ACC112 (cell line): Measurements from ENCODE around the gene CDC14A.
A peak's percentile ranks its signal among the peaks of the same experiment; 100 is the strongest.

ENCODE experiments used
- H2AFZ ChIP-seq: fragments of 200-600 bp; sonication (generic); one replicate; pipeline ENCODE4 v1.6.0; 2017; ENCODE audit warnings: antibody characterized with exemption, low read length; ENCODE audit not compliant: unreplicated experiment
- H3K27ac ChIP-seq: fragments of 200-600 bp; sonication (generic); 2 replicates; pipeline ENCODE4 v1.5.1; 2014; ENCODE audit warnings: low read depth, mild to moderate bottlenecking, antibody characterized with exemption, low read length, moderate library complexity
- H3K27me3 ChIP-seq: fragments of 200-600 bp; sonication (generic); 2 replicates; pipeline ENCODE4 v1.6.1; 2014; ENCODE audit warnings: mild to moderate bottlenecking, antibody characterized with exemption, low read length, moderate library complexity, mixed read lengths; ENCODE audit not compliant: insufficient read depth
- H3K36me3 ChIP-seq: fragments of 200-600 bp; sonication (generic); 2 replicates; pipeline ENCODE4 v1.6.1; 2016; ENCODE audit warnings: mild to moderate bottlenecking, antibody characterized with exemption, low read length, moderate library complexity, mixed read lengths; ENCODE audit not compliant: insufficient read depth
- H3K4me1 ChIP-seq: fragments of 200-600 bp; sonication (generic); one replicate; pipeline ENCODE4 v1.6.1; 2016; ENCODE audit warnings: low read length, mixed read lengths; ENCODE audit not compliant: insufficient read depth, unreplicated experiment, control insufficient read depth
- H3K4me3 ChIP-seq: fragments of 200-600 bp; sonication (generic); 2 replicates; pipeline ENCODE4 v1.5.1; 2014; ENCODE audit warnings: mild to moderate bottlenecking, low read depth, low read length
- H3K79me2 ChIP-seq: fragments of 200-600 bp; sonication (generic); one replicate; pipeline ENCODE4 v1.6.0; 2016; ENCODE audit warnings: low read length; ENCODE audit not compliant: control insufficient read depth, unreplicated experiment, insufficient read depth

The CDC14A gene

DNA sequence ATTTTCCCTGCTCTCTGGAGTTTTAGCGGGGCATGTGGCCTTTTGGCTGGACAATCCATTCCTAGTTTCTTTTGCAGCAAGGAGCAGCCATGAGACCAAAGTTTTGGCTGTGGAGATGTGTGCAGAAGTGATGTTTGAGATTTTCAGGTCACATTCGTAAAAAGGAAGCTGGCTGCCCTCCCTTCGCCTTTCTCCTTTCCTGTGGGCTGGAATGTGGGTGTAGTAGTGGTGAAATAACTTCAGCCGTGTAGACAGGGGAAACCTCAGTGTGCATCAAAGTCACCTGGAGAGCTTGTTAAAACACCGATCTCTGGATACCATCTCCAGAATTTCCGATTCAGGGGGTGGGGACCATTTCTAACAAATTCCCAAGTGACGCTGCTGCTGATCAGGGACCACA, 180.3 kb downstream of the CDC14A start:
- Histone ChIP-seq H3K4me3 (no peak overlapping the region), H2AFZ (no peak overlapping the region), H3K4me1 (peaks cover 14% of the 10 kb centered on the region), H3K79me2 (no peaks in the 10 kb centered on the region), H3K36me3 (no peaks in the 10 kb centered on the region), H3K27ac (no peak overlapping the region), H3K27me3 (peaks cover 11% of the 10 kb centered on the region)

DNA sequence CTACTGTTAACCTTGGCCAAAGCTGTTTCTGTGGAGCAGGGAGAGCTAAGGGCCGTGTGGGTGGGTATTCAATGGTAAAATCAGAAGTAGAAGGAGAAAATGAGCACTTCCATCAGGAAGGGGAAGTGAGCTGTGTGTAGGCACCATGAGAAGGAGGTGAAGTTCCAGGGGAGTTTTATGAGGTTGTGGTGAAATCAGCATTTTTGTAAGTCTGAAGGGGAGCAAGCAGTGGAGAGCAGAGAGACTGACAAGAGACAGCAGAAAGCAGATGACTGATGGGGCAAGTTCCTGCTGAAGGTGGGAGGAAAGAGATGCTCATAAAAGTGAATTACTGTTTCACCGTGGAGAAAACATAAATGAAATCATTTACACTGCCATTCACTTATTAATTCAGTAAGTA, 183.0 kb downstream of the CDC14A start:
- H3K79me2 ChIP-seq = no peaks in the 10 kb centered on the region
- H3K4me1 ChIP-seq = peaks cover 13% of the 10 kb centered on the region
- no peak overlapping the region for H3K4me3 ChIP-seq
- no peaks in the 10 kb centered on the region for H3K36me3 ChIP-seq
- H3K27ac ChIP-seq = no peak overlapping the region
- H2AFZ ChIP-seq = no peak overlapping the region
- peaks cover 32% of the 10 kb centered on the region for H3K27me3 ChIP-seq

DNA sequence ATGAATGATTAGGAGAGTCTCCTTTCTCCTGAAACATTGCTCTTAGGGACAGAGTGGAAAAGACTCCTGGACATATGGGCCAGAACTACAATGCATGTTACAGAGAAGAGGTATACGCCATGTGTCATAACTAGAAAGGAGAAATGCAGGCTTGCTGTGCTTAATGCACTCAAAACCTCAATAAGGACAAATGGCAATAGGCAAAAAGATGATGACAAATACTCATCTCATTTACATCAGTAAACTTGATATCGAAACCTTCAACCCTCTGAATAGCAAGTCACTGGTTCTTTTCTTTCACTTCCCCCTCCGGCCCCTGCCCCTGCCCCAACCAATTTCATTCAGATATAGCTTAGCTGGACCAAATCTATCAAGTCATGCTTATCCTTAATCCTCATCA, 183.7 kb downstream of the CDC14A start:
- Histone ChIP-seq H3K4me3 (no peak overlapping the region), H3K4me1 (peaks cover 5% of the 10 kb centered on the region), H3K27me3 (peaks cover 40% of the 10 kb centered on the region), H2AFZ (no peak overlapping the region), H3K79me2 (no peaks in the 10 kb centered on the region), H3K27ac (no peak overlapping the region), H3K36me3 (no peaks in the 10 kb centered on the region)

GRCh38 chr1:100538913-100539835, 186.9 kb downstream of the CDC14A start:
- Histone ChIP-seq H3K36me3 (no peaks in the 10 kb centered on the region), H3K4me3 (peak overlapping the region; percentile 77), H3K79me2 (no peaks in the 10 kb centered on the region), H3K4me1 (no peaks in the 10 kb centered on the region), H3K27ac (no peak overlapping the region), H3K27me3 (peaks cover 41% of the 10 kb centered on the region), H2AFZ (peak overlapping the region; percentile 35)

GRCh38 chr1:100539836-100540536, 187.7 kb downstream of the CDC14A start:
- peak overlapping the region; percentile 69 for H2AFZ ChIP-seq
- no peaks in the 10 kb centered on the region for H3K36me3 ChIP-seq
- no peaks in the 10 kb centered on the region for H3K79me2 ChIP-seq
- H3K27ac ChIP-seq = no peak overlapping the region
- H3K4me1 ChIP-seq = no peaks in the 10 kb centered on the region
- peak overlapping the region; percentile 77 for H3K4me3 ChIP-seq
- peaks cover 41% of the 10 kb centered on the region for H3K27me3 ChIP-seq

- Histone ChIP-seq H3K27me3 (peaks cover 34% of the 10 kb centered on the region), H2AFZ (no peak overlapping the region), H3K79me2 (no peaks in the 10 kb centered on the region)
Measured at GRCh38 chr1:100542285-100542684, 190.0 kb downstream of the CDC14A start.

DNA sequence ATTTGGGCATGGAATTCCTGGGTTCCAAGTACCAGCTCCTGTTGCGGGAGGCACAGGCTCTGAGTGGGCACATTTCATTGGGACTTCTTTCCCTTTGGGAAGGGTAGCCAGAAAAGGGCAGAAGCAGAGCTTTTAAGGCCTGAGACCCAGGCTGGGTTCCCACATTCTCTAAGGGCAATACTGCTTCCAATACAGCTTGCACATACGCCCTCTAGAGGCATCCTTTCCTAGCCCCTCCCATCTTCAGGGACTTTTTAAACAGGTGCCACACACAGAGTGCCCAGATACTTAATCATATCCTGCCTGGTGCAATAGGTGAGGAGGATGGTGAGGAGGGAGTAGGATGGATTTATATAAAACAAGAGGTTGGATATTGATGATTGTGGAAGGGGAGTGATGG, 191.3 kb downstream of the CDC14A start:
- Histone ChIP-seq H2AFZ (no peak overlapping the region), H3K27ac (no peak overlapping the region), H3K27me3 (peaks cover 20% of the 10 kb centered on the region), H3K4me3 (no peak overlapping the region), H3K36me3 (no peaks in the 10 kb centered on the region), H3K4me1 (no peaks in the 10 kb centered on the region), H3K79me2 (no peaks in the 10 kb centered on the region)

More at GRCh38 chr1:100542285-100542684, 190.0 kb downstream of the CDC14A start:
- Histone ChIP-seq H3K27ac (no peak overlapping the region), H3K36me3 (no peaks in the 10 kb centered on the region), H3K4me3 (no peak overlapping the region), H3K4me1 (no peaks in the 10 kb centered on the region)

- H3K79me2 ChIP-seq = no peaks in the 10 kb centered on the region
- H2AFZ ChIP-seq = no peak overlapping the region
- H3K27ac ChIP-seq = no peak overlapping the region
- H3K36me3 ChIP-seq = no peaks in the 10 kb centered on the region
- peaks cover 13% of the 10 kb centered on the region for H3K27me3 ChIP-seq
- H3K4me3 ChIP-seq = no peak overlapping the region
- H3K4me1 ChIP-seq = no peaks in the 10 kb centered on the region
Measured at GRCh38 chr1:100544791-100545190, 192.5 kb downstream of the CDC14A start.

GRCh38 chr1:100545855-100546254, 193.5 kb downstream of the CDC14A start:
- H3K79me2 ChIP-seq = no peaks in the 10 kb centered on the region
- H3K4me1 ChIP-seq = no peaks in the 10 kb centered on the region
- no peak overlapping the region for H2AFZ ChIP-seq
- H3K27me3 ChIP-seq = peaks cover 3% of the 10 kb centered on the region
- no peak overlapping the region for H3K4me3 ChIP-seq
- H3K27ac ChIP-seq = no peak overlapping the region
- no peaks in the 10 kb centered on the region for H3K36me3 ChIP-seq

GRCh38 chr1:100552031-100552430, 199.7 kb downstream of the CDC14A start:
- Histone ChIP-seq H3K27ac (no peak overlapping the region), H3K4me3 (no peak overlapping the region), H3K79me2 (no peaks in the 10 kb centered on the region), H2AFZ (no peak overlapping the region), H3K27me3 (no peaks in the 10 kb centered on the region), H3K36me3 (no peaks in the 10 kb centered on the region), H3K4me1 (no peaks in the 10 kb centered on the region)

DNA sequence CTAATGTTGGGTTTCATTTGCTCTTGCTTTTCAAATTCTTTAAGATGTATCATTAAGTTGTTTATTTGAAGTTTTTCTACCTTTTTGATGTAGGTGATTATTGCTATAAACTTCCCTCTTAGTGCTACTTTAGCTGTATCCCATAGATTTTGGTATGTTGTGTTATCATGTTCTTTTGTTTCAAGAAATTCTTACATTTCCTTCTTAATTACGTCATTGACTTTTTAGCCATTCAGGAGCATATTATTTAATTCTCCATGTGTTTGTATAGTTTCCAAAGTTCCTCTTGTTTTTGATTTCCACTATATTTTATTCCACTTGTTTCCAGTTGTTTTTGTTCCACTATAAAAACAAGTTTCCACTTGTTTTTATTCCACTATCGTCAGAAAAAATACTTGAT, 200.6 kb downstream of the CDC14A start:
- no peaks in the 10 kb centered on the region for H3K4me1 ChIP-seq
- H3K36me3 ChIP-seq = no peaks in the 10 kb centered on the region
- no peak overlapping the region for H3K27ac ChIP-seq
- H3K4me3 ChIP-seq = no peak overlapping the region
- H2AFZ ChIP-seq = no peak overlapping the region
- H3K27me3 ChIP-seq = no peaks in the 10 kb centered on the region
- no peaks in the 10 kb centered on the region for H3K79me2 ChIP-seq
